Sigmoid colon (tissue), 4 donors: ENCODE data around the gene UBE3B.

Experiments used
- POLR2AphosphoS5 ChIP-seq, 4 donors: sonication (generic); formaldehyde crosslinking; IDR thresholded peaks; one replicate each; pipeline ENCODE4 v1.6.1; 2017; ENCODE audit warnings: antibody characterized with exemption in 4 of 4
- TF ChIP-seq, protein P1 (sequence below), 4 experiments: fragments of 450-650 bp in 3 of 4; fragments of 200-600 bp in 1 of 4; IDR thresholded peaks; one replicate each; pipeline ENCODE4 v1.5.1; 2016 to 2019; ENCODE audit warnings: antibody characterized with exemption in 4 of 4, mild to moderate bottlenecking in 3 of 4, moderate library complexity in 2 of 4

DNA sequence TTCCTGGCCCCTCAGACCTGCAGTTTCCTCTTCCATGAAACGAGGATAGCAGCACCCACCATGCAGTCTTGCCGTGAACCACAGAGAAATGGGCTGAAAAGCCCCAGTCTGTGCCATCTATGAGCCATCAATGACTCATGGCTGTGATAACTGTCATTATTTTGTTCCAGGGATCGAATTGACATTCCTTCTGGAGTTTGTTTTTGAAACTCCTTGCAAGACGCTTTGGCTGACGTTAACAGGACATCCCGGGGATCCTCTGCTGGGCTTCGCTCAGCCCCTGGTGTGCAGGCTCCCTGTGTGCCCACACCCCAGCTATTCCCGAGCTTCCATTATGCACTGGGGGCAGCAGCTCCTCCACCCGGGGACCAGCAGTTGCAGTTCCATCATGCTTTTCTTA, 62.1 kb downstream of the UBE3B start:
- TF ChIP-seq, protein P1, sequence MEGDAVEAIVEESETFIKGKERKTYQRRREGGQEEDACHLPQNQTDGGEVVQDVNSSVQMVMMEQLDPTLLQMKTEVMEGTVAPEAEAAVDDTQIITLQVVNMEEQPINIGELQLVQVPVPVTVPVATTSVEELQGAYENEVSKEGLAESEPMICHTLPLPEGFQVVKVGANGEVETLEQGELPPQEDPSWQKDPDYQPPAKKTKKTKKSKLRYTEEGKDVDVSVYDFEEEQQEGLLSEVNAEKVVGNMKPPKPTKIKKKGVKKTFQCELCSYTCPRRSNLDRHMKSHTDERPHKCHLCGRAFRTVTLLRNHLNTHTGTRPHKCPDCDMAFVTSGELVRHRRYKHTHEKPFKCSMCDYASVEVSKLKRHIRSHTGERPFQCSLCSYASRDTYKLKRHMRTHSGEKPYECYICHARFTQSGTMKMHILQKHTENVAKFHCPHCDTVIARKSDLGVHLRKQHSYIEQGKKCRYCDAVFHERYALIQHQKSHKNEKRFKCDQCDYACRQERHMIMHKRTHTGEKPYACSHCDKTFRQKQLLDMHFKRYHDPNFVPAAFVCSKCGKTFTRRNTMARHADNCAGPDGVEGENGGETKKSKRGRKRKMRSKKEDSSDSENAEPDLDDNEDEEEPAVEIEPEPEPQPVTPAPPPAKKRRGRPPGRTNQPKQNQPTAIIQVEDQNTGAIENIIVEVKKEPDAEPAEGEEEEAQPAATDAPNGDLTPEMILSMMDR (IDR thresholded peaks at IDR 0.05), result no peak
- TF ChIP-seq POLR2AphosphoS5 (IDR thresholded peaks at IDR 0.05), result no peak
